ENCODE measurements around the gene CCDC150. TPM values are rescaled to one million over a fixed set of nuclear protein-coding genes. Genes with fewer than 3 reads are reported as not detected.

Gene CCDC150
- total RNA-seq, 1 experiment from 2014 or later: 34.0 TPM

DNA sequence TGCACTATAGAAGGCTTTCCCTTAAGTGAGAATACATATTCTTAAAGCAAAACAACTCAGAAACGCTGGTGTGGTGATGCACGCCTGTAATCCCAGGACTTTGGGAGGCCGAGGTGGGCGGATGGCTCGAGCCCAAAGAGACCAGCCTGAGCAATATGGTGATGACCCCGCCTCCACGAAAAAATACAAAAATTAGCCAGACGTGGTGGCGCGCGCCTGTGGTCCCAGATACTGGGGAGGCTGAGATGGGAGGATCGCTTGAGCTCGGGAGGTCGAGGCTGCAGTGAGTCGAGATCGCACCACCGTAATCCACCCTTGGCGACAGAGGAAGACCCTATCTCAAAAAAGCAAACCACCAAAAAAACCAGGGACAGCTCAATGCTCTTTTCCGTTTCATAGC, 750 bp upstream of the CCDC150 start:
- H3K27ac Mint-ChIP-seq (ENCODE audit: unreplicated experiment): peak overlapping the region; percentile 67
- Histone ChIP-seq H3K27me3 (replicated peaks; ENCODE audit: control insufficient read depth, insufficient read depth, low read length) (no peaks in the 10 kb centered on the region), H3K36me3 (ENCODE audit: control insufficient read depth, insufficient read depth, low read length) (no peaks in the 10 kb centered on the region), H3K9me3 (no peaks in the 10 kb centered on the region), H3K4me1 (peaks cover 3% of the 10 kb centered on the region; the same call in 1 of the 2 replicates), H3K4me3 (ENCODE audit: low read depth, low read length) (peak overlapping the region; percentile 48; the same call in 1 of the 2 replicates)
- peaks cover 12% of the 10 kb centered on the region for H3K36me3 Mint-ChIP-seq (ENCODE audit: insufficient read depth, unreplicated experiment)
- no TSS peak for BruUV-seq (replicated peaks)
- H3K9me3 Mint-ChIP-seq (ENCODE audit: unreplicated experiment): no peaks in the 10 kb centered on the region
- H3K4me1 Mint-ChIP-seq (ENCODE audit: low read depth, unreplicated experiment): peaks cover 20% of the 10 kb centered on the region
- H3K4me3 Mint-ChIP-seq (ENCODE audit: unreplicated experiment): peak overlapping the region; percentile 73
- no peaks in the 10 kb centered on the region for H3K27me3 Mint-ChIP-seq (ENCODE audit: insufficient read depth, unreplicated experiment)
- TF ChIP-seq, protein P1, sequence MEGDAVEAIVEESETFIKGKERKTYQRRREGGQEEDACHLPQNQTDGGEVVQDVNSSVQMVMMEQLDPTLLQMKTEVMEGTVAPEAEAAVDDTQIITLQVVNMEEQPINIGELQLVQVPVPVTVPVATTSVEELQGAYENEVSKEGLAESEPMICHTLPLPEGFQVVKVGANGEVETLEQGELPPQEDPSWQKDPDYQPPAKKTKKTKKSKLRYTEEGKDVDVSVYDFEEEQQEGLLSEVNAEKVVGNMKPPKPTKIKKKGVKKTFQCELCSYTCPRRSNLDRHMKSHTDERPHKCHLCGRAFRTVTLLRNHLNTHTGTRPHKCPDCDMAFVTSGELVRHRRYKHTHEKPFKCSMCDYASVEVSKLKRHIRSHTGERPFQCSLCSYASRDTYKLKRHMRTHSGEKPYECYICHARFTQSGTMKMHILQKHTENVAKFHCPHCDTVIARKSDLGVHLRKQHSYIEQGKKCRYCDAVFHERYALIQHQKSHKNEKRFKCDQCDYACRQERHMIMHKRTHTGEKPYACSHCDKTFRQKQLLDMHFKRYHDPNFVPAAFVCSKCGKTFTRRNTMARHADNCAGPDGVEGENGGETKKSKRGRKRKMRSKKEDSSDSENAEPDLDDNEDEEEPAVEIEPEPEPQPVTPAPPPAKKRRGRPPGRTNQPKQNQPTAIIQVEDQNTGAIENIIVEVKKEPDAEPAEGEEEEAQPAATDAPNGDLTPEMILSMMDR (IDR thresholded peaks at IDR 0.05; ENCODE audit: insufficient read depth in 1 of 2, low read depth in 1 of 2, low read length in 1 of 2, severe bottlenecking in 1 of 2, unreplicated experiment in 1 of 2): no peak
- no peak for DNase-seq
- intact Hi-C loops (cut with micrococcal nuclease; ENCODE audit: unreplicated experiment): loop anchor here (2.0 to 10.0 kb wide), 4 partner anchors 46 to 286 kb away; partner anchors contain the start of genes HECW2 and PGAP1
- CTCF ChIA-PET: no interaction called here
- POLR2A ChIA-PET: no interaction called here

DNA sequence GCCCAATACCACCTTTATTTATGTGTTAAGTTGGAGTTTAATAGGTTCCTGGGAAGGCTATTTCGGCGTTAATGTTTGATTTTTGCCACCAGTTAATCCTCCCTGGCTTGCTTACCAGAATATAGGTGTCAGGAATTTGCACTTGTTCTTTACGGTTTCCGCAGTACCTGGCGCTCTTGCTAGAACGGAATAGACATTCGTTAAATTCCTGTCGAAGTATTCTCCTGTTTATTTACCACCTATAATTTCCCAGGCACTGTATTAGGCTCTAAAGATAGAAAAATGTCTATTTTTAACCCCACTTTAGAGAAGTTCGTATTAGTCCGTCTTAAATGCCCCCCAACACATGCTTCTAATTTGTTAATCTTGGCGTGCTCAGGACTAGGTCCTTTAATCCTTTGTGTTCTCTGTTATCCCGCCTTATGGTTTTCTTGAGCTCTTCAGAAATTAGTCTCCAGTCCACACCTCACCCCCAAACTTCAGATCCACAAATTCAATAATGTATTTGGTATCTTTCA, 575 bp downstream of the CCDC150 start:
- Mint-ChIP-seq H3K4me1 (ENCODE audit: low read depth, unreplicated experiment) (peaks cover 25% of the 10 kb centered on the region), H3K9me3 (ENCODE audit: unreplicated experiment) (no peaks in the 10 kb centered on the region), H3K27ac (ENCODE audit: unreplicated experiment) (peak overlapping the region; percentile 67), H3K27me3 (ENCODE audit: insufficient read depth, unreplicated experiment) (no peaks in the 10 kb centered on the region), H3K36me3 (ENCODE audit: insufficient read depth, unreplicated experiment) (peaks cover 12% of the 10 kb centered on the region), H3K4me3 (ENCODE audit: unreplicated experiment) (peak overlapping the region; percentile 73)
- H3K36me3 ChIP-seq (ENCODE audit: control insufficient read depth, insufficient read depth, low read length): no peaks in the 10 kb centered on the region
- intact Hi-C loops (cut with micrococcal nuclease; ENCODE audit: unreplicated experiment): no loop called here
- H3K9me3 ChIP-seq: no peaks in the 10 kb centered on the region
- DNase-seq: no peak
- TSS peak; percentile 54 for BruUV-seq (replicated peaks)
- ChIA-PET CTCF (interaction anchor here (0.6 to 1.0 kb wide), 3 partner anchors 15 to 1565 kb away, joined by 3 to 4 read pairs (median 3); no protein-coding TSS in a partner anchor), POLR2A (interaction anchor here (0.6 kb wide), 1 partner anchor 860 kb away, joined by 3 read pairs; the partner anchor contains the start of genes HSPD1 and HSPE1)
- peaks cover 4% of the 10 kb centered on the region; the same call in 1 of the 2 replicates for H3K4me1 ChIP-seq
- TF ChIP-seq, protein P1 (IDR thresholded peaks at IDR 0.05; ENCODE audit: insufficient read depth in 1 of 2, low read depth in 1 of 2, low read length in 1 of 2, severe bottlenecking in 1 of 2, unreplicated experiment in 1 of 2): no peak
- peak overlapping the region; percentile 77 for H3K4me3 ChIP-seq (ENCODE audit: low read depth, low read length)
- no peaks in the 10 kb centered on the region for H3K27me3 ChIP-seq (replicated peaks; ENCODE audit: control insufficient read depth, insufficient read depth, low read length)

DNA sequence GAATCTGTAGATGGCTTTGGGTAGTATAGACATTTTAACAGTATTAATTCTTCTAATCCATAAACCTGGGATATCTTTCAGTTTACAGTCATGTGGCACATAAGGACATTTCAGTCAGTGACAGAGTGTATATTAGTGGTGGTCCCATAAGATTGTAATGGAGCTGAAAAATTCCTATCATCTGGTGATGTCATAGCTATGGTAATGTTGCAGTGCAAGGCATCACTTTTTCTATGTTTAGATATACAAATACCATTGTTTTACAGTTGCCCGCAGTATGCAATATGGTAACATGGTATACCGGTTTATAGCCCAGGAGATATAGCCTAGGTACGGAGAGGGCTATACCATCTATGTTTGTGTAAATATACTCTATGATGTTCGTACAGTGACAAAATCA, 9.7 kb downstream of the CCDC150 start:
- no peak for DNase-seq
- H3K27ac Mint-ChIP-seq (ENCODE audit: unreplicated experiment): no peak overlapping the region
- H3K9me3 ChIP-seq: peaks cover 30% of the 10 kb centered on the region
- ChIA-PET POLR2A (no interaction called here), CTCF (no interaction called here)
- H3K36me3 ChIP-seq (ENCODE audit: control insufficient read depth, insufficient read depth, low read length): no peaks in the 10 kb centered on the region; the same call in 1 of the 2 replicates
- no peak overlapping the region for H3K4me3 Mint-ChIP-seq (ENCODE audit: unreplicated experiment)
- H3K27me3 ChIP-seq (replicated peaks; ENCODE audit: control insufficient read depth, insufficient read depth, low read length): no peaks in the 10 kb centered on the region
- H3K9me3 Mint-ChIP-seq (ENCODE audit: unreplicated experiment): peaks cover 54% of the 10 kb centered on the region
- no peaks in the 10 kb centered on the region for H3K27me3 Mint-ChIP-seq (ENCODE audit: insufficient read depth, unreplicated experiment)
- peaks cover 23% of the 10 kb centered on the region for H3K36me3 Mint-ChIP-seq (ENCODE audit: insufficient read depth, unreplicated experiment)
- BruUV-seq (replicated peaks): no TSS peak
- H3K4me1 ChIP-seq: no peaks in the 10 kb centered on the region
- H3K4me1 Mint-ChIP-seq (ENCODE audit: low read depth, unreplicated experiment): peaks cover under 1% of the 10 kb centered on the region
- H3K4me3 ChIP-seq (ENCODE audit: low read depth, low read length): no peak overlapping the region
- intact Hi-C loops (cut with micrococcal nuclease; ENCODE audit: unreplicated experiment): no loop called here
- TF ChIP-seq, protein P1 (IDR thresholded peaks at IDR 0.05; ENCODE audit: insufficient read depth in 1 of 2, low read depth in 1 of 2, low read length in 1 of 2, severe bottlenecking in 1 of 2, unreplicated experiment in 1 of 2): no peak

All from Caco-2 (cell line).